Measurements from ENCODE around the gene PROP1. TPM values are rescaled to one million over a fixed set of nuclear protein-coding genes. Genes with fewer than 3 reads are reported as not detected.
"Not testable (repeated sequence)": the region's sequence is repeated elsewhere in the genome, so short reads cannot be mapped to it uniquely, and the experiment has no call there.

Gene PROP1
- total RNA-seq, 4 donors from 2014 or later: not detected

DNA sequence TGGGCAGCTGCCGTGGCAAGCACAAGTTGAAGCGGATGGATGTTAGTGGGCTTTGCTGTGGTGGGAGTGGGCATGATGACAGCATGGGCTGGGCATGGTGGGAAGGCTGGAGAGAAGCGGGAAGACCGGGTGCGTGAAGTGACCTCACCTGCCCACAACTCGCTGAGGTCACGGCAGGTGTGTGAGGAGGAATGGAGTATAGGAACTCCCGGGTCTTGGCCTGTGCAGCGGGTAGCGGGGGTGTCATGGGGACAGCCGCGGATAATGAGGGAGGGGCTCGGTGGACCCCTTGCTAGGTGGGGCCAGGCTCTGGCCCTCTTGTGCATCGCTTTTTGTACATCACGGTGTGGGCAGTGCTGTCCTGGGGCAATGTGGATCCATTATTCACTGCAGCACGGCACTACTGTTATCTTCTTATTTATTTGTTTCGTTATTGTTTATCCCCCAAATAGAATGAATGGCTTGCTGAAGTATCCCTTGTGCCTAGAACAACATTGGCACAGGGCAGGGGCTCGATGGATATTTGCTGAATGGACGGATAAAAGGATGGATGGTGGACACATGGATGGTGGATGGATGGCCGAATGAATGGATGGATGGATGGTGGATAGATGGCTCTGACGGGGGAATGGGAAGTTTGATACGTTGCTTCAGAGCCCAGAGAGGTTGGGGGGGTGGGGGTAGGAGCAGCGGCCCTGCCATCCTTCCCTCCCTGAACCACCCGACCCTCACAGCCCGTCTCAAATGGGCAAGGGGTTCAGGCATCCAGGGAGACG is 14.6 kb downstream of the PROP1 start:
- TF ChIP-seq POLR2A (IDR thresholded peaks at IDR 0.05): no peak
- TF ChIP-seq, protein P1, sequence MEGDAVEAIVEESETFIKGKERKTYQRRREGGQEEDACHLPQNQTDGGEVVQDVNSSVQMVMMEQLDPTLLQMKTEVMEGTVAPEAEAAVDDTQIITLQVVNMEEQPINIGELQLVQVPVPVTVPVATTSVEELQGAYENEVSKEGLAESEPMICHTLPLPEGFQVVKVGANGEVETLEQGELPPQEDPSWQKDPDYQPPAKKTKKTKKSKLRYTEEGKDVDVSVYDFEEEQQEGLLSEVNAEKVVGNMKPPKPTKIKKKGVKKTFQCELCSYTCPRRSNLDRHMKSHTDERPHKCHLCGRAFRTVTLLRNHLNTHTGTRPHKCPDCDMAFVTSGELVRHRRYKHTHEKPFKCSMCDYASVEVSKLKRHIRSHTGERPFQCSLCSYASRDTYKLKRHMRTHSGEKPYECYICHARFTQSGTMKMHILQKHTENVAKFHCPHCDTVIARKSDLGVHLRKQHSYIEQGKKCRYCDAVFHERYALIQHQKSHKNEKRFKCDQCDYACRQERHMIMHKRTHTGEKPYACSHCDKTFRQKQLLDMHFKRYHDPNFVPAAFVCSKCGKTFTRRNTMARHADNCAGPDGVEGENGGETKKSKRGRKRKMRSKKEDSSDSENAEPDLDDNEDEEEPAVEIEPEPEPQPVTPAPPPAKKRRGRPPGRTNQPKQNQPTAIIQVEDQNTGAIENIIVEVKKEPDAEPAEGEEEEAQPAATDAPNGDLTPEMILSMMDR (IDR thresholded peaks at IDR 0.05): no peak
- no peak for TF ChIP-seq POLR2AphosphoS5 (IDR thresholded peaks at IDR 0.05)
- no peak for TF ChIP-seq EP300 (IDR thresholded peaks at IDR 0.05)
- H3K4me3 ChIP-seq: no peak overlapping the region
- peaks cover 71% of the 10 kb centered on the region for H3K27me3 ChIP-seq
- ATAC-seq: no peak
- H3K9me3 ChIP-seq: no peaks in the 10 kb centered on the region
- no peak overlapping the region for H3K27ac ChIP-seq
- peaks cover 0 to 8% (median 0%) of the 10 kb centered on the region in 3 donors for H3K4me1 ChIP-seq
- WGBS, 2 donors (ENCODE audit: low coverage in 1 of 2): 63 to 65% methylated on average over 12 to 15 of the region's 26 CpGs
- no peaks in the 10 kb centered on the region for H3K36me3 ChIP-seq

DNA sequence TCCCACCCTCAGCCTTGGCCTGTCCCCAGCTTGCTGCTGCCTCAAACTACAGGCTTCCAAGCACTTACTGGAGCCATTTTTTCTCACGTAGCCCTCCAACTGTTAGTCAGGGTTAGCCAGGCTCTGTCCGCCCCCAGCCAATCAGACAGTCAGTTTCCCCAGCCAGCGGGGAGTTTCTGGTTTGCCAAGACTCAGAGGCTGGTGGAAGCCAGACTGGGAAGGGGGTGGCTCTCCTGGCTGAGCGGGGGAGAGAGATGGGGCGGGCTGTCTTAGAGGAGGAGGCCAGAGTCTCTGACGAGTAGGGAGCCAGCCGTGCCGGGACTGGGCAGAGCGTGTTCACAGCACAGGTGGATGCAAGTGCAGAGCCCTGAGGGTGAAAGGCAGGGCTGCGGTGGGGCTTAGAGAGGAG is 15.3 kb downstream of the PROP1 start:
- whole genome bisulfite sequencing, 2 donors (ENCODE audit: low coverage in 1 of 2): 33 to 42% methylated on average over 4 to 7 of the region's 10 CpGs
- TF ChIP-seq POLR2A (IDR thresholded peaks at IDR 0.05) (no peak), EP300 (IDR thresholded peaks at IDR 0.05) (no peak), POLR2AphosphoS5 (IDR thresholded peaks at IDR 0.05) (no peak)
- TF ChIP-seq, protein P1 (IDR thresholded peaks at IDR 0.05): no peak
- Histone ChIP-seq H3K4me3 (no peak overlapping the region), H3K9me3 (no peaks in the 10 kb centered on the region), H3K4me1 (peaks cover 0 to 8% (median 0%) of the 10 kb centered on the region in 3 donors), H3K36me3 (no peaks in the 10 kb centered on the region), H3K27ac (no peak overlapping the region), H3K27me3 (peaks cover 73% of the 10 kb centered on the region)
- no peak for ATAC-seq

DNA sequence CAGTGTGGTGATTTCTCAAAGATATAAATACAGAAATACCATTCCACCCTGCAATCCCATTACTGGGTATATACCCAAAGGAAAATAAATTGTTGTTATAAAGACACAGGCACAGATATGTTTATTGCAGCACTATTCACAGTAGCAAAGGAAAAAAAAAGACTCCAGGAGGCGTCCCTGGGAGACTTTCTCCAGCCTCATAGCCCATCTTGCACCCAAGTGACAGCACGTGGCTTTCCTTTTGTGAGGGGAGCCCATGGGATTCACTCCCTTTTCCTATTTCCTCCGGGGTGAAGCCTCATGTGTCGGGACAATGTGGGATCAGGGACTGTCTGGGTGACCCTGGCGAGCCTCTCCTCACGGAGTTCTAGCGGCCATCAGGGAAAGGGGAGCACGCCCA is 18.4 kb downstream of the PROP1 start:
- H3K36me3 ChIP-seq, H3K27ac ChIP-seq, H3K4me3 ChIP-seq, H3K9me3 ChIP-seq, ATAC-seq, H3K4me1 ChIP-seq: not testable (repeated sequence)
- H3K27me3 ChIP-seq: peaks cover 55% of the 10 kb centered on the region
- 20 to 28% methylated on average over 3 to 4 of the region's 8 CpGs for WGBS, 2 donors (ENCODE audit: low coverage in 1 of 2)

DNA sequence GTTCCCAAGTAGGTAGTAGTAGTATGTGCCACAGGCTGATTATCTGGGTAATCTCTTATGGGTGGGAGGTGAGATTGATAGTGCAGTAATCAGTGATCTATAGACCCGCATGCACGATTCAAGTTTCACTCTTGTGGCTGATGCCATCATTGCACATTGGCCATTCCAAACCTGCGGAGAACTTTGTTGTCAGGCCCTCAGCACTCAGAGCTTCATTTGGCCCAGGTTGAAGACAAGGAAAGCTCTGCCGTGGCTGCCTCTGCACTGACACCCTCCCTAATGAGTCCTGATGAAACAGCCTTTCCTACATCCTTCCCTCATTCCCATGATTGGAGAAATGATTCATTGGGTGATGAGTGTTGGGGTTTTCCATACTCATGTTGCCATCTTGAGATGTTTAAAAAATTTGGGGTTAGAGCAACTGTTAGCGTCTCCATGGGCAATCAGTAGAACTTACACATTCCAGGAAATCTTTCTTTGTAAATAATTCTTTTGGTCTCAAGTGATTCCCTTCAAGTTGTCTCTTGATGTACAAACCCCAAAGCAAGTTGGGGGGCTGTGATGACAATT is 22.9 kb downstream of the PROP1 start:
- Histone ChIP-seq H3K9me3 (no peaks in the 10 kb centered on the region), H3K27me3 (peaks cover 57% of the 10 kb centered on the region), H3K4me1 (no peaks in the 10 kb centered on the region), H3K4me3 (no peak overlapping the region), H3K27ac (no peak overlapping the region), H3K36me3 (no peaks in the 10 kb centered on the region)
- WGBS, 2 donors (ENCODE audit: low coverage in 1 of 2): 56 to 79% methylated on average over 3 to 5 of the region's 5 CpGs
- no peak for ATAC-seq
- TF ChIP-seq, protein P1 (IDR thresholded peaks at IDR 0.05): no peak
- no peak for TF ChIP-seq POLR2A (IDR thresholded peaks at IDR 0.05)

DNA sequence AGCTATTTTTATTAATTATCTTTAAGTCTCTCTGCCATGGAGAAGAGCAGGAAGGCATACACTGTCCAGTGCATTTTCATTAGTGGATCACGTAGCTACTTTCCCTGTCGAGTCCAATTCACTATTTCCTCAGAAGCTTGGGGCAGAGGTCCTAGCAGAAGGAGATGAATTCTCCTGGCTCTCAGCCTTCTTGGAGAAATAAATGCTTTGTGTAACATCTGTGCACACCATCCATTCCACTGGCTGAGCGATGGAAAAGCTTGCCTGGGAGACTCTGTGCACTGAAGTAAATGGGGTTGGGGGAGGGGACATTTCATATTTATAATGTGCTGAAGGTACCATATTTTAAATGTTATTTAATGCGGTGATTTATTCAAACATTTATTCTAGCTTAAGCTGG is 23.4 kb downstream of the PROP1 start:
- H3K36me3 ChIP-seq: no peaks in the 10 kb centered on the region
- no peak overlapping the region for H3K4me3 ChIP-seq
- H3K27ac ChIP-seq: no peak overlapping the region
- no peaks in the 10 kb centered on the region for H3K9me3 ChIP-seq
- H3K27me3 ChIP-seq: peaks cover 56% of the 10 kb centered on the region
- ATAC-seq: no peak
- TF ChIP-seq EP300 (IDR thresholded peaks at IDR 0.05) (no peak), POLR2A (IDR thresholded peaks at IDR 0.05) (no peak), POLR2AphosphoS5 (IDR thresholded peaks at IDR 0.05) (no peak)
- TF ChIP-seq, protein P1 (IDR thresholded peaks at IDR 0.05): no peak
- no peaks in the 10 kb centered on the region for H3K4me1 ChIP-seq
- 16 to 28% methylated on average over 4 of the region's 4 CpGs for WGBS, 2 donors (ENCODE audit: low coverage in 1 of 2)

DNA sequence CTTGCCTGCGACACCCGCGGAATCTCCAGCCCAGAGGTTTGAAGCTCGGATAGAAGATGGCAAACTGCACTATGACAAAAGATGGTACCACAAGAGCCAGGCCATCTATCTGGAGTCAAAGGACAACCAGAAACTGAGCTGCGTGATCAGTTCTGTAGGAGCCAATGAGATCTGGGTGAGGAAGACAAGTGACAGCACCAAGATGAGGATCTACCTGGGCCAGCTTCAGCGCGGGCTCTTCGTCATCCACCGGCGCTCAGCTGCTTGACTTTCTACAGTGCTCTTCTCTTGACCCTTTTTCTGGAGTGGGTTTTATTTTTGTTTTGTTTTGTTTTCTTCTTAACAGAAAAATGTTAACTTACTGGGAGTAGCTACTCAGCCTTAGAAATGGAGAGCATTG is 24.0 kb downstream of the PROP1 start:
- not testable (repeated sequence) for H3K4me1 ChIP-seq, H3K4me3 ChIP-seq, H3K27ac ChIP-seq, H3K36me3 ChIP-seq, H3K9me3 ChIP-seq, ATAC-seq
- H3K27me3 ChIP-seq: peaks cover 50% of the 10 kb centered on the region
- WGBS, 2 donors (ENCODE audit: low coverage in 1 of 2): 91 to 96% methylated on average over 4 to 8 of the region's 10 CpGs
